T47D (cell line): ENCODE results near the gene CACNA1D.

ENCODE experiments used
- DNase-seq, 2 experiments: peaks; one replicate each; pipeline versions ENCODE4 v3.0.0 to v3.0.0-alpha.2; 2011 to 2012; ENCODE audit warnings: low read depth in 1 of 2, low spot score in 1 of 2
- JUND ChIP-seq: IDR thresholded peaks from 2 replicates; pipeline ENCODE4 v1.6.1; 2012; ENCODE audit warnings: low read depth
- in situ Hi-C: cut with HindIII; loops from 2 replicates; pipeline ENCODE4 v1.10.0; 2016; ENCODE audit warnings: low sequenced_read_pairs, low pct_unique_long_range_greater_than_20kb

The CACNA1D gene

GRCh38 chr3:53597136-53597915, 102.9 kb downstream of the CACNA1D start:
- TF ChIP-seq JUND = no peak
- DNase-seq = no peak
- in situ Hi-C loops = no loop called here

DNA sequence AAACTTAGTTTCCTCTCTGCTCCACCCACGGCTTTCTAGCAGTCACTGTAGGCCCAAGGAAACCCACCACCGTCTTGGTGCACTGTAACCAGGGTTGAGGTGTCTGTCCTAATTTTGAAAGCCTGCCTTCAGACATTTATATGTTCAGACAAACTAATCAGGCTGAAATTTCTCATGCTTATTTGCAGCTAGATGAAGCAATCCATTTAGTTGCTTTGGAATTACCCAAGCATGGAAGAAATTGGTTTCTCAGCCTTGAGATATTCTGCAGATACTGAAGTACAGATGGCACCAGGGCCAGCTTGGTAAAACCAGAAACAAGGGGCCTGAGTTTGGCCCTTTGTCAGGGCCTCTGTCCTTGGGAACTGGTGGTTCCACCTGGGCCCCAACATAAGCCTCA, 105.4 kb downstream of the CACNA1D start:
- TF ChIP-seq JUND = no peak
- in situ Hi-C loops = no loop called here
- DNase-seq = no peak

- no peak for DNase-seq
- in situ Hi-C loops = no loop called here
- no peak for TF ChIP-seq JUND
Measured at GRCh38 chr3:53602866-53603265, 108.5 kb downstream of the CACNA1D start.

DNA sequence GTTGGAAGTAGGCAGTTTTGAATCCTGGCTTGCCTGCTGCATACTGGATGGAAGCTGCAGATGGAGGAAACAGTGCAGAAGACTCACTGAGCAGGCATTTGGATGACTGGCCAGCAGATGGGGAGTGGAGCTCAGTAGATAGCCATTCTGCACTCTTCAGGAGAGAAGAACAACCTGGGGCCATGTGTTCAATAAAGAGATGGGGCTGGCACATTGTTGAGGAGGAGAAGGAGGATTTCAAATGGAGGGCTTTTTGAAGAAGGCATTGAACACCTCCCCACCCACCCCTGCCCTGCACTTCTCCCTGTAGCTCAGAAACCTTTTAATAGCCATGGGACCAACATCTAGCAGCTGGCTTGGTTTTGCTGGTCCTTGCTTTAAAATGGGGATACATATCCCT, 109.8 kb downstream of the CACNA1D start:
- no peak for TF ChIP-seq JUND
- peak in 1 of 2 experiments; percentile 29 for DNase-seq
- in situ Hi-C loops = no loop called here

DNA sequence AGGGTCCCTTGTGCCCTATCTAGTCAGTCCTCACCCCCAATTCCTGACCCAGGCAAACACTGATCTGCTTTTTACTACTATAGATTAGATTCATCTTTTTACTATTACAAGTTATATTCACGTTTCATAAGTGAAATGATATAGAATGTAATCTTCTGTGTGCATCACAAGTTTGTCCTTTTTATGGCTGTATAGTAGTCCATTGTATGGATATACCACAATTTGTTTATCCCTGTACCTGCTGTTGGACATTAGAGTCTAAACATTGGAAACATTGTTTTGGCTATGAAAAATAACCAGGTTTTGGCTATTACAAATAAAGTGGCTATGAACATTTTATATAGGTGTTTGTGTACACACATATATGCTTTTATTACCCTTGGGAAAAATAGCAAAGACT, 112.4 kb downstream of the CACNA1D start:
- in situ Hi-C loops = no loop called here
- no peak for TF ChIP-seq JUND
- DNase-seq = no peak

- DNase-seq = no peak
- TF ChIP-seq JUND = no peak
- in situ Hi-C loops = no loop called here
Measured at GRCh38 chr3:53612508-53612907, 118.1 kb downstream of the CACNA1D start.

GRCh38 chr3:53613125-53613524, 118.7 kb downstream of the CACNA1D start:
- no peak for TF ChIP-seq JUND
- in situ Hi-C loops = no loop called here
- no peak for DNase-seq

DNA sequence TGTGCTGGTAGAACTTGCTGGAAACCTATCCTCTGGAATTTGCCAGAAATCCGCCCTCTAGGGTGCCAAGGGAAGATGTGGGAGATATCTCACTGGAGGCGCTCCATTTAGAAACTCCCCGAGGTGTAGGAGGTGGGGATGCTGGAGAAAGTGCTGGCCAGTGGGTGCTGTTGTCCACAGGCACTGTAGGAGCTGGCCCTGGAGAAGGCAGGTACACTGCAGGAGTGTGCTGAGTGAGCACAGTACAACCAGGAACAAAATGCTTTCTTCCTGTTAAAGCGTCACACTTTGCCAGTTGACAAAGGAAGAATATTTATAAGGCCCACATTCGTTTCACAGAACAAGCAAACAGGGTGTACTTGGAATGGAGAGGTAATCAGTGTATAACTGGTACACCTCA, 119.9 kb downstream of the CACNA1D start:
- in situ Hi-C loops = no loop called here
- TF ChIP-seq JUND = no peak
- DNase-seq = peak in 1 of 2 experiments; percentile 13

DNA sequence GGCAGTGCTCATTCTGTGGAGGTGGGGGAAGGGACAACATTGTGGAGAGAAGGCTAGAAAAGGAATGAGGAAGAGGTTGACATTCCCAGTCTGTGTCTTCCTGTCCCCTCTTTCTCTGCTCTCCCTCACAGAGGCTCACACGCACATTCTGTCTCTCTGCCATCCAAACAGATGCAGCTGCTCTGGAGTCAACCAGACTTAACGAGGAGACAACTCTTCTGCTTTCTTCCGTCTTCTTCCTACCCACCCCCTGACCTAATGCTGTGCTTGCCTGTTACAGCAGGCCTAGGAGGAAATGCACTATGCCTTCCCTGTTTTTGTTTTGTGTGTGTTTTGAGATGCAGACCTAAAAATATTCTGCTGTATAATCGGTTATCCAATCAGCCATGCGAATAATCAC, 121.9 kb downstream of the CACNA1D start:
- TF ChIP-seq JUND = no peak
- in situ Hi-C loops = no loop called here
- no peak for DNase-seq

DNA sequence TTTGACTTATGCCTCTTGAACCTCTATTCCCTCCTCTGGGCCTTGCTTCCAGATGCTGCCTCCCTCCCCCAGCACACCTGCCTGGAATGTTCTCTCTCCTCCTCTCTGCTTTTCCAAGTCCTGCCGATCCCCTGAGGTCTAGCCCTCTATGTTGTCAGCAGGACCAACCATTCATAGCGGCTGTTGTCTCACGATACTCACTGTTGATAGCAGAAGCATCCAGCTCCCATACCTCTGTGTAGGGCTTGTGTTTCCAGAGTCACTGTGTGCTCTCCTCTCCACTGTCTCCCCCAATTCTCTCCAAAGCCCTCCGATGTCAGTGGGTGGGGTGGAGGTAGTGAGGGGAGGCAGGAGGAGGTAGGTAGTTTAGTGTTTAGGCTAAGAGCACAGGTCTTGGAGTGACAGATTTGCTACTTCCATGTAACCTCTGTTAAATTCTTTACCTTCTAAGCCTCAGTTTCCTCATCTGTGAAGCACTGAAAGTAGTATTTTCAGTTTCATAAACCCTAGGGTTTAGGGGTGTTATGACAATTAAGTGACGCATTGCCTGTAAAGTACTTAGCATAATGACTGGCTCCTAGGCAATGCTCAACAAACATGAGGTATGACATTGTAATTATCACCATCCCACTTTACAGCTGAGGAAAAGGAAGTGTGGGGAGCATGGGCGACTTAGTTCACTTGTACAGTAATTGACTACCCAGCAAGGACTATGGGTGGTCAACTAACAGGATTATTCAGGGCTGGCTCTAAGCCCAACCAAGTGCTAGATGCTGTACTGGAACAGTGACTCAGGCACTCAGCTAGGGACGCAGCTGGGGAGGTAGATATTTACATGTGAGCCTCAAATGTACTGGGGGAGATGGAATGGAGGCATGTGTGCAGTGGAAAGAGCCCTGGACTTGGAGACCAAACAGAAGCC, 122.8 kb downstream of the CACNA1D start:
- no peak for DNase-seq
- in situ Hi-C loops = no loop called here
- no peak for TF ChIP-seq JUND

- in situ Hi-C loops = no loop called here
- no peak for DNase-seq
Measured at GRCh38 chr3:53617893-53618523, 123.6 kb downstream of the CACNA1D start.

DNA sequence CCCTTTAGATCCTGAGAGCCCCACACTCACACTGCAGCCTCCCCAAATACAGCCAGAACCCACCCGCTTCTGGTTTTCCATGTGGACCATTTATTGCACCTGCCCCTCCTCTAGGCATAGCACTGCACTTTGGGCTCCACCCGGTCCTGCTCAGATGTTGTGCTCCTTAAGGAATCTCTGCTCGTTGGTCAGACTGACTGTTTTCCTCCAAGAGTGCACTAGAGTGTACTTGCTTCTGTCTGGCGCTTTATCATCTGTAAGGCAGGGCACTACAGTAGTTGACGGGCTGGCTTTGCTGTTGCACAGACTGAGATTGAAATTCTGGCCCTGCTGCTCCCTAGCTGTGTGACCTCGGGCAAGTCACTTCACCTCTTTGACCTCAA, 124.1 kb downstream of the CACNA1D start:
- DNase-seq = no peak
- in situ Hi-C loops = no loop called here
- no peak for TF ChIP-seq JUND

More at GRCh38 chr3:53617893-53618523, 123.6 kb downstream of the CACNA1D start:
- no peak for TF ChIP-seq JUND

- no peak for TF ChIP-seq JUND
- DNase-seq = no peak
- in situ Hi-C loops = no loop called here
Measured at GRCh38 chr3:53618936-53619335, 124.5 kb downstream of the CACNA1D start.
